GM13976 (cell line): ENCODE measurements around the gene CAPNS2.

ENCODE experiments used
- DNase-seq: peaks from one replicate; pipeline ENCODE4 v3.0.0; 2012; ENCODE audit warnings: low spot score
- in situ Hi-C: fragments of 300-500 bp; cut with MboI; formaldehyde crosslinking; loops from one replicate; pipeline ENCODE4 v1.12.0; 2022; ENCODE audit warnings: low sequenced_read_pairs, mixed read lengths, inconsistent platforms; ENCODE audit not compliant: unreplicated experiment
- TF ChIP-seq, protein P1 (sequence below): IDR thresholded peaks from 2 replicates; pipeline ENCODE4 v1.5.1; 2012; ENCODE audit warnings: borderline replicate concordance, mild to moderate bottlenecking; ENCODE audit not compliant: insufficient read depth; ENCODE audit errors: extremely low read depth, missing control alignments, control extremely low read depth

The CAPNS2 gene

DNA sequence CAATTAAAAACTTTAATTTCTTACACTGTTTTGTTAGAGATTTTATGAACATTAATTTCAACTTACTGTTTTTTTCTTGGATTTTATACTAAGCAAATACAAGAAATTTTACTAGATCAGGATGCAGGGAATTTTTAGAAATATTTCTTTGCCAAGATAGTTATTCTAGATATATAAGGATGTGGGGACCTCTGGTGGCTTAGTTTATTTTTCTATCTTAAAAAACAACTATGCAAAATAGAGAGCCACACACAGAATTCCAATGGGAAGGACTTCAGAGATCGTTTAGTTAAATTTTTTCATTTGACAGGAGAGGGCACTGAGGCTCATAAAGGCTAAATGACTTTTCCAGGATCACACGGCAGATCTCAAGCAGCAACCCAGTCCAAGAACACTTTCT is 23.0 kb upstream of the CAPNS2 start:
- in situ Hi-C loops, result no loop called here
- no peak for DNase-seq
- TF ChIP-seq, protein P1, sequence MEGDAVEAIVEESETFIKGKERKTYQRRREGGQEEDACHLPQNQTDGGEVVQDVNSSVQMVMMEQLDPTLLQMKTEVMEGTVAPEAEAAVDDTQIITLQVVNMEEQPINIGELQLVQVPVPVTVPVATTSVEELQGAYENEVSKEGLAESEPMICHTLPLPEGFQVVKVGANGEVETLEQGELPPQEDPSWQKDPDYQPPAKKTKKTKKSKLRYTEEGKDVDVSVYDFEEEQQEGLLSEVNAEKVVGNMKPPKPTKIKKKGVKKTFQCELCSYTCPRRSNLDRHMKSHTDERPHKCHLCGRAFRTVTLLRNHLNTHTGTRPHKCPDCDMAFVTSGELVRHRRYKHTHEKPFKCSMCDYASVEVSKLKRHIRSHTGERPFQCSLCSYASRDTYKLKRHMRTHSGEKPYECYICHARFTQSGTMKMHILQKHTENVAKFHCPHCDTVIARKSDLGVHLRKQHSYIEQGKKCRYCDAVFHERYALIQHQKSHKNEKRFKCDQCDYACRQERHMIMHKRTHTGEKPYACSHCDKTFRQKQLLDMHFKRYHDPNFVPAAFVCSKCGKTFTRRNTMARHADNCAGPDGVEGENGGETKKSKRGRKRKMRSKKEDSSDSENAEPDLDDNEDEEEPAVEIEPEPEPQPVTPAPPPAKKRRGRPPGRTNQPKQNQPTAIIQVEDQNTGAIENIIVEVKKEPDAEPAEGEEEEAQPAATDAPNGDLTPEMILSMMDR, result no peak

DNA sequence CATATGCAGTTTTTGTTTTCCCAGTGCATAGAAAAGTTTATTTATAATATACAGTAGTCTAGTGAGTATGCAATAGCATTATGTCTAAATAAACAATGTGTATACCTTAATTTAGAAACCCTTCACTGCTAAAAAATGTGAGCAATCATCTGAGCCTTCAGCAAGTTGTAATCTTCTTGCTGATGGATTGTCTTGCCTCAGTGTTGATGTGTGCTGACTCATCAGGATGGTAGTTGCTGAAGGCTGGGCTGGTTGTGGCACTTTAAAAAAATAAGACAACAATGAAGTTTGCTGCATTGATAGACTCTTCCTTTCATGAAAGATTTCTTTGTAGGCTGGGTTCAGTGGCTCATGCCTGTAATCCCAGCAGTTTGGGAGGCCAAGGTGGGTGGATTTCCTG is 13.9 kb upstream of the CAPNS2 start:
- TF ChIP-seq, protein P1, result no peak
- in situ Hi-C loops, result no loop called here
- no peak for DNase-seq

DNA sequence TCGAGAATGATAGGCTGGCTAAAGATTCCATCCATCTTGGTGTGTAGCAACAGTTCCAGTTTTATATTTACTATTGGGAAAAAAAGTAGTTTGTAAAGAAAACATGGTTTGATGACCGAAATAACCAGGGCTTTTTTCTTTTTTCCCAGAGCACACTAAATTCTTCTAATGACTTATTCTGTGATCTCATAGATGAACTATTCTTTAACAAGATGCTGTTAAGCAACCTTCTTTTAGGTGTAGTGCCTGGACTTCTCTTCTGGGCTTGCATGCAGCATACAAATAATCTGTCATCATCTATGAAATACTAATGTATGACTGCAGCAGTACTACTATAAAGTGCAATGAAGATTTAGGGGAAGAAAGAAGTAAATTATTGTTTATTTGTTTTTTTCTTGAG is 11.0 kb upstream of the CAPNS2 start:
- in situ Hi-C loops, result no loop called here
- no peak for DNase-seq

DNA sequence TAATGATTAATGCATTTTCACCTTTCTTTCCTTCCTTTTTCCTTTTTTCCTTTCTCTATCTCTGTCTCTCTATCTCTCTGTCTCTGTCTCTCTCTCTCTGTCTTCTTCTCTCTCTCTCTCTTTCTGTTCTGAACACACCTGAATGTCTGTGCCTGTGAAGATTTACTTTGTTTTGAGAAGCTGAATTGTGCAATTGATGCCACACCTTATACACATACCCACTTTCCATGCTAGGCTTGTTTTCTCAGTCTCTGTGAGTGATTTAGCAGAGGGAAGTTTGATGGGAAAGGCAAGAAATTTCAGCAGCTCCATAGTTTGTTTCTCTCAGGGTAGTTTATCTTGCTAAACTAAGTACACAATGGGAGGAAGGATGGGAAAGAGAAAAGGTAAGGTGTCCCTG is 9.3 kb upstream of the CAPNS2 start:
- TF ChIP-seq, protein P1, result no peak
- in situ Hi-C loops, result no loop called here
- no peak for DNase-seq

More for the DNA sequence above, 11.0 kb upstream of the CAPNS2 start:
- TF ChIP-seq, protein P1, result no peak

DNA sequence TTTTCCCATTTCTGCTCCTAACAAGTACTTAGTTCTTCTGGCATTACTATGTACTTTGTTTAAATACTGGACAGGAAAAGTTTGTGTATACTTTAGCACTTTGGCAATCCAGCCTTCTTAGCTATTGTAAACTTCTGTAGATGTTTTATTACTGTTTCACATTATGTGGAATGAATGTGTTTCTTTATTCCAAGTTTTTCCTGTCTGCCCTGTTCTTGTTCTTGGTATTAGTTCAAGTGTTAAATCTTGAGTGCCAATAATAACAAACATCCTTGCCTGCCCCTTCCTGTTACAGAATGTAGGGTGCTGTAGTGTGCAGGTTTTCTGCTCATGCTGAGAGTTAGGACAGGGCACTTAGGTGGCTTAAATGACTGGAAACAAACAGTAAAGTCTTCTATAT is 7.3 kb upstream of the CAPNS2 start:
- DNase-seq, result no peak
- in situ Hi-C loops, result no loop called here
- TF ChIP-seq, protein P1, result no peak

DNA sequence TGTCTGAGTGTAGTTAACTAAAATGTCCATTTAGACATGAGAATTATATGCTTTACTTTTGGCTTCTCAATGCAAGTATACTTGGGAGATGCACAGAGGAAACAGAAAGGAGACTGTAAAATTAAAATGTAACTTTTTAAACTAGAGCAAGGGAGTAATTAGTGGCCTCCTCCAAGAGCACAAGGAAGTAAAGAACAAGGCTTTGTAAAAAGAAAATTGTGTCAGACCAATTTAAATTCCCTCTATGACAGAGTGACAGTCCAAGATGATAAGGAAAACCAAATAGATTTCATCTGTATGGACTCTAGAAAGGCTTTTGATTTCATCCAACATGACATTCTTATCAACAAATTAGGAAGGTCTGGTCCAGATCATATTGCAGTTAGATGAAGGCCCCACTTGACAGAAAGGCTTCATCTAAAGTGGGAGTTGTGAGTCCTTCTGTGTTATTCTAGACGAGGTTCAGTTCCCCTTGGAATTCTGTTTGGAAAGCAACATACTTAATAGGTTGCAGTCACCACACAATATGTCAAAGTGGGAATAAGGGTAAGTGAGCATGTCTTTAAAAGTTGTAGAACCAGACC is 6.5 kb upstream of the CAPNS2 start:
- in situ Hi-C loops, result no loop called here
- TF ChIP-seq, protein P1, result no peak
- DNase-seq, result no peak

DNA sequence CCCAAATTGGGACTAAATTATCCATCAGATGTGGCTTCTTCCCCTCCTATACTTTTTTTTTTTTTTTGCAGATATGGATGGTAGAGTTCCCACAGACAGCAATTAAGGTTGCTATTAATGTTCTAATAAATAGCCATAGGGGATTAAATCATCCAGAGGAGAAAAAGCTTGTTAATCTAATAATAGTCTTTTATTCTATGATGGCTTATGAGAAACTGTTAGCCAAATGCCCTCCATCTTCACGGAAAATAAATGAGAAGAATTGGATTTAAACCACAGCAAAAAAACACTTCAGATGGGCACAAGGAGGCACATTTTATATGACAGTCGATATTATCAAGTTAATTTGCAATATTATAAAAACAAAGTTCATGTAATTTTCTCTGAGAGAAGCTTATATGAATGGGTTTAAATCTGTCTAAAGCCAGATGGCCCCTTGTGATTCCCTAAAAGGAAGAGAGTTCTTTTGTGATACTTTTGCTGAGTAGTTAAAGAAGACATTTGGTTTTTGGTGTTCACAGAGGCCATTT is 5.1 kb upstream of the CAPNS2 start:
- no peak for DNase-seq
- TF ChIP-seq, protein P1, result no peak
- in situ Hi-C loops, result no loop called here
